ENCODE measurements around the gene P2RY10. TPM values are rescaled to one million over a fixed set of nuclear protein-coding genes. Genes with fewer than 3 reads are reported as not detected.

The P2RY10 gene
- total RNA-seq, 1 experiment from 2014 or later: not detected

Other genes with a start within 250 kb of the P2RY10 start
- 0.40 TPM in 1 of 2 replicates, not detected in the other for gene LPAR4, start 197.7 kb upstream of the P2RY10 start, total RNA-seq (2014; rRNA removed; shearing (Covaris generic))
- gene GPR174, start 199.3 kb downstream of the P2RY10 start, total RNA-seq (2014; rRNA removed; shearing (Covaris generic)): not detected in 2 replicates